ENCODE measurements around the gene GRIP1.

- no peak for TF ChIP-seq POLR2AphosphoS5 (IDR thresholded peaks at IDR 0.05)
- TF ChIP-seq CTCF (IDR thresholded peaks at IDR 0.05), result no peak
- TF ChIP-seq POLR2A (IDR thresholded peaks at IDR 0.05), result no peak
Observed at GRCh38 chr12:66596199-66596598, 82.7 kb downstream of the GRIP1 start.

All from prostate gland (tissue), 2 donors.